Gastrocnemius medialis (tissue), 4 donors: ENCODE results near the gene CENPP.

Experiments
- POLR2A ChIP-seq, 2 donors: fragments of 450-650 bp; IDR thresholded peaks; one replicate each; pipeline ENCODE4 v1.6.1; 2017; ENCODE audit warnings: antibody characterized with exemption in 2 of 2, mild to moderate bottlenecking in 2 of 2, moderate library complexity in 2 of 2
- TF ChIP-seq, protein P1 (sequence below), 5 experiments: fragments of 450-650 bp in 3 of 5; fragments of 200-600 bp in 2 of 5; sonication (generic) in 2 of 5; IDR thresholded peaks in 4 of 5; conservative IDR thresholded peaks in 1 of 5; 1 replicate in 4 of 5; 2 replicates in 1 of 5; pipeline ENCODE4 v1.5.1; 2016 to 2019; ENCODE audit warnings: antibody characterized with exemption in 5 of 5, mild to moderate bottlenecking in 3 of 5, moderate library complexity in 3 of 5

DNA sequence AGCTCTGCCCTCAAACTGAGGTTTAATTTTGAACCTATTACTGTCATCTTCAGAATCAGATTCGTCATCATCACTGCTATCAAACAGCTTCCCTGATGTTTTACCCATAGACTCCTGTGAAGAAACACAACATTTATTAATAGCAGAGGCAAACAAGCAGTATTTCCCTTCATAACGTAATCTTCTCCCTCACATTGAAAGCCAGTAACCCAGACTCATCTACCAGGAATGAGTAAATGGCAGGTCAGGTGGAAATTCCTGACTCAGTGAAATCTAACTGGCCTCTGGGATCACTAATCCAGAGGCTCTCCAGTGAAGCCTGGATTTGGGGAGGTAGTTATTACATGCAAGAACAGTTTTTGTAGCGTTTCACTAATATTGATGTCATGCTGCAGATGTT is 15.2 kb upstream of the CENPP start:
- TF ChIP-seq, protein P1, sequence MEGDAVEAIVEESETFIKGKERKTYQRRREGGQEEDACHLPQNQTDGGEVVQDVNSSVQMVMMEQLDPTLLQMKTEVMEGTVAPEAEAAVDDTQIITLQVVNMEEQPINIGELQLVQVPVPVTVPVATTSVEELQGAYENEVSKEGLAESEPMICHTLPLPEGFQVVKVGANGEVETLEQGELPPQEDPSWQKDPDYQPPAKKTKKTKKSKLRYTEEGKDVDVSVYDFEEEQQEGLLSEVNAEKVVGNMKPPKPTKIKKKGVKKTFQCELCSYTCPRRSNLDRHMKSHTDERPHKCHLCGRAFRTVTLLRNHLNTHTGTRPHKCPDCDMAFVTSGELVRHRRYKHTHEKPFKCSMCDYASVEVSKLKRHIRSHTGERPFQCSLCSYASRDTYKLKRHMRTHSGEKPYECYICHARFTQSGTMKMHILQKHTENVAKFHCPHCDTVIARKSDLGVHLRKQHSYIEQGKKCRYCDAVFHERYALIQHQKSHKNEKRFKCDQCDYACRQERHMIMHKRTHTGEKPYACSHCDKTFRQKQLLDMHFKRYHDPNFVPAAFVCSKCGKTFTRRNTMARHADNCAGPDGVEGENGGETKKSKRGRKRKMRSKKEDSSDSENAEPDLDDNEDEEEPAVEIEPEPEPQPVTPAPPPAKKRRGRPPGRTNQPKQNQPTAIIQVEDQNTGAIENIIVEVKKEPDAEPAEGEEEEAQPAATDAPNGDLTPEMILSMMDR (IDR thresholded peaks at IDR 0.05 in 4 of 5, conservative IDR thresholded peaks at IDR 0.05 in 1 of 5) = no peak
- TF ChIP-seq POLR2A (IDR thresholded peaks at IDR 0.05) = no peak
